IMR-90 (cell line): ENCODE results near the gene MAGI1. TPM values are rescaled to one million over a fixed set of nuclear protein-coding genes. Genes with fewer than 3 reads are reported as not detected.

Experiments
- ATAC-seq: fragments of 200-7000 bp; cut with Tn5 transposase; 2 replicates; pipeline ENCODE4 v1.9.1; 2020; ENCODE audit warnings: low read depth, mild to moderate bottlenecking, moderate library complexity
- BruUV-seq: library from RNA; stranded (reverse); fragments of 400-500 nt; replicated peaks from 2 replicates; lab custom pipeline; 2021; lab: Mats Ljungman, UMichigan
- CTCF ChIA-PET: fragments of 300-600 bp; formaldehyde crosslinking; extraction: SDS; loops from one replicate; lab custom pipeline; 2021; ENCODE audit warnings: antibody characterized with exemption; lab: Yijun Ruan, JAX
- POLR2A ChIA-PET: fragments of 300-600 bp; sonication (Branson Sonifier 250); formaldehyde crosslinking; loops from one replicate; lab custom pipeline; 2022; ENCODE audit warnings: antibody characterized with exemption; ENCODE audit not compliant: unreplicated experiment; lab: Charles Lee
- DNase-seq: peaks from one replicate; pipeline ENCODE4 v3.0.0; 2013
- H2AFZ ChIP-seq: replicated peaks from 2 replicates; pipeline ENCODE3; 2013; ENCODE audit warnings: low read length, mild to moderate bottlenecking; ENCODE audit not compliant: poor library complexity
- H2AK5ac ChIP-seq: 2 replicates; pipeline ENCODE4 v1.6.1; 2013; ENCODE audit warnings: low read depth, low read length, inconsistent platforms
- H2AK9ac ChIP-seq: replicated peaks from 2 replicates; pipeline ENCODE3; 2013; ENCODE audit warnings: mild to moderate bottlenecking, low read depth, low read length, moderate library complexity; ENCODE audit not compliant: poor library complexity
- H2BK120ac ChIP-seq: 2 replicates; pipeline ENCODE4 v1.6.1; 2013; ENCODE audit warnings: low read depth, low read length, inconsistent platforms
- H2BK15ac ChIP-seq: 3 replicates; pipeline ENCODE4 v1.6.1; 2013; ENCODE audit warnings: low read depth, low read length, inconsistent platforms
- H2BK20ac ChIP-seq: 2 replicates; pipeline ENCODE4 v1.6.1; 2013; ENCODE audit warnings: low read depth, mild to moderate bottlenecking, inconsistent platforms, low read length, moderate library complexity
- H2BK5ac ChIP-seq: 2 replicates; pipeline ENCODE4 v1.6.1; 2013; ENCODE audit warnings: mild to moderate bottlenecking, low read depth, low read length, inconsistent platforms; ENCODE audit not compliant: poor library complexity, severe bottlenecking
- H3K14ac ChIP-seq: replicated peaks from 2 replicates; pipeline ENCODE4 v1.6.1; 2013; ENCODE audit warnings: low read depth, low read length, inconsistent platforms
- H3K18ac ChIP-seq: 2 replicates; pipeline ENCODE4 v1.6.1; 2013; ENCODE audit warnings: low read depth, low read length, control low read depth
- H3K23ac ChIP-seq: 2 replicates; pipeline ENCODE4 v1.6.1; 2013; ENCODE audit warnings: low read depth, low read length, inconsistent platforms
- H3K27ac ChIP-seq: 2 replicates; pipeline ENCODE4 v1.5.1; 2013; ENCODE audit warnings: mild to moderate bottlenecking, control low read depth, low read length; ENCODE audit not compliant: insufficient read depth
- H3K27me3 ChIP-seq: 2 replicates; pipeline ENCODE4 v1.6.1; 2013; ENCODE audit warnings: low read length; ENCODE audit not compliant: control insufficient read depth, insufficient read depth
- H3K36me3 ChIP-seq: 2 replicates; pipeline ENCODE4 v1.6.1; 2013; ENCODE audit warnings: low read length, mixed read lengths; ENCODE audit not compliant: control insufficient read depth, insufficient read depth
- H3K4ac ChIP-seq: 2 replicates; pipeline ENCODE4 v1.6.1; 2013; ENCODE audit warnings: low read depth, low read length, inconsistent platforms
- H3K4me1 ChIP-seq: 2 replicates; pipeline ENCODE4 v1.6.1; 2013; ENCODE audit warnings: low read length, mixed read lengths; ENCODE audit not compliant: control insufficient read depth, insufficient read depth
- H3K4me2 ChIP-seq: 2 replicates; pipeline ENCODE4 v1.6.1; 2013; ENCODE audit warnings: low read depth, mild to moderate bottlenecking, control low read depth, low read length, moderate library complexity
- H3K4me3 ChIP-seq: 2 replicates; pipeline ENCODE4 v1.5.1; 2013; ENCODE audit warnings: low read depth, mild to moderate bottlenecking, control low read depth, low read length, moderate library complexity; ENCODE audit not compliant: insufficient read depth
- H3K56ac ChIP-seq: 2 replicates; pipeline ENCODE4 v1.6.1; 2013; ENCODE audit warnings: low read length, inconsistent platforms; ENCODE audit not compliant: insufficient read depth; ENCODE audit errors: extremely low read depth
- H3K79me1 ChIP-seq, 2 experiments: 2 replicates each; pipeline ENCODE4 v1.6.1; 2013; ENCODE audit warnings: low read length in 2 of 2, inconsistent platforms in 1 of 2, low read depth in 1 of 2
- H3K9ac ChIP-seq: 2 replicates; pipeline ENCODE4 v1.6.1; 2013; ENCODE audit warnings: low read depth, low read length, control low read depth
- H3K9me1 ChIP-seq: 2 replicates; pipeline ENCODE4 v1.6.1; 2013; ENCODE audit warnings: low read length, inconsistent platforms; ENCODE audit not compliant: insufficient read depth
- H3K9me3 ChIP-seq: 2 replicates; pipeline ENCODE4 v1.6.1; 2013; ENCODE audit warnings: low read length; ENCODE audit not compliant: control insufficient read depth, insufficient read depth
- H4K20me1 ChIP-seq: 2 replicates; pipeline ENCODE4 v1.6.1; 2013; ENCODE audit warnings: low read length, inconsistent platforms; ENCODE audit not compliant: insufficient read depth
- H4K5ac ChIP-seq: 2 replicates; pipeline ENCODE4 v1.6.1; 2013; ENCODE audit warnings: mild to moderate bottlenecking, low read depth, low read length, control low read depth
- H4K8ac ChIP-seq, 2 experiments: 2 replicates each; pipeline ENCODE4 v1.6.1; 2013; ENCODE audit warnings: low read depth in 2 of 2, low read length in 2 of 2, control low read depth in 1 of 2, inconsistent platforms in 1 of 2
- H4K91ac ChIP-seq: 2 replicates; pipeline ENCODE4 v1.6.1; 2013; ENCODE audit warnings: low read depth, low read length, inconsistent platforms; ENCODE audit not compliant: insufficient read depth
- BHLHE40 ChIP-seq: fragments of 150-350 bp; IDR thresholded peaks from 2 replicates; pipeline ENCODE4 v1.6.1; 2016; ENCODE audit warnings: mild to moderate bottlenecking, low read depth, low read length
- CEBPB ChIP-seq: IDR thresholded peaks from 2 replicates; pipeline ENCODE4 v1.6.1; 2012; ENCODE audit warnings: low read depth, low read length, improper control_type of control experiment
- CHD1 ChIP-seq: IDR thresholded peaks from 2 replicates; pipeline ENCODE4 v1.6.1; 2012; ENCODE audit warnings: low read depth, low read length, improper control_type of control experiment
- CTCF ChIP-seq: conservative IDR thresholded peaks from 2 replicates; pipeline ENCODE4 v1.5.1; 2012; ENCODE audit warnings: mild to moderate bottlenecking, low read depth, low read length, improper control_type of control experiment
- ELK1 ChIP-seq: fragments of 150-350 bp; IDR thresholded peaks from 2 replicates; pipeline ENCODE4 v1.6.1; 2016; ENCODE audit warnings: low read depth, mild to moderate bottlenecking, low read length, moderate library complexity, borderline replicate concordance
- FOS ChIP-seq: fragments of 150-350 bp; IDR thresholded peaks from 2 replicates; pipeline ENCODE4 v1.6.1; 2016; ENCODE audit warnings: low read depth, low read length
- MAFK ChIP-seq: IDR thresholded peaks from 2 replicates; pipeline ENCODE4 v1.6.1; 2012; ENCODE audit warnings: low read depth, low read length, improper control_type of control experiment
- MAZ ChIP-seq: IDR thresholded peaks from 2 replicates; pipeline ENCODE4 v1.6.1; 2012; ENCODE audit warnings: low read depth, mild to moderate bottlenecking, low read length, improper control_type of control experiment, moderate library complexity, borderline replicate concordance
- MXI1 ChIP-seq: IDR thresholded peaks from 2 replicates; pipeline ENCODE4 v1.6.1; 2012; ENCODE audit warnings: low read depth, mild to moderate bottlenecking, low read length, moderate library complexity, borderline replicate concordance
- NFE2L2 ChIP-seq: fragments of 150-350 bp; IDR thresholded peaks from 2 replicates; pipeline ENCODE4 v1.6.1; 2016; ENCODE audit warnings: low read depth, mild to moderate bottlenecking, low read length
- RCOR1 ChIP-seq: IDR thresholded peaks from 2 replicates; pipeline ENCODE4 v1.6.1; 2012; ENCODE audit warnings: mild to moderate bottlenecking, low read length, improper control_type of control experiment; ENCODE audit not compliant: insufficient replicate concordance
- RFX5 ChIP-seq: IDR thresholded peaks from 2 replicates; pipeline ENCODE4 v1.8.0; 2012; ENCODE audit warnings: low read depth, mild to moderate bottlenecking, low read length, moderate library complexity
- SMC3 ChIP-seq: fragments of 150-350 bp; IDR thresholded peaks from 2 replicates; pipeline ENCODE4 v1.6.1; 2016; ENCODE audit warnings: low read depth, mild to moderate bottlenecking, antibody characterized with exemption, low read length, moderate library complexity
- USF2 ChIP-seq: fragments of 150-350 bp; IDR thresholded peaks from 2 replicates; pipeline ENCODE4 v1.6.1; 2017; ENCODE audit warnings: mild to moderate bottlenecking, antibody characterized with exemption, low read length, low read depth
- WGBS, 2 experiments: methylation state at CpG; one replicate each; pipeline versions ENCODE4 v1.1.5 to v1.1.7; 2013; ENCODE audit warnings: missing lambda C conversion rate in 2 of 2; ENCODE audit not compliant: insufficient read length in 1 of 2; ENCODE audit errors: extremely low coverage in 2 of 2; 5-methylcytosine and 5-hydroxymethylcytosine counted together
- dilution Hi-C: fragments of 300-500 bp; cut with HindIII; formaldehyde crosslinking; loops from one replicate; pipeline ENCODE4 v1.14.3; 2018; ENCODE audit warnings: low sequenced_read_pairs; ENCODE audit not compliant: unreplicated experiment
- in situ Hi-C: fragments of 300-500 bp; cut with MboI; formaldehyde crosslinking; loops from 3 replicates; pipeline ENCODE4 v1.14.3; 2019; ENCODE audit warnings: low sequenced_read_pairs, inconsistent platforms, mixed read lengths
- intact Hi-C: fragments of 100-400 bp; cut with micrococcal nuclease; formaldehyde crosslinking; loops from 2 replicates; pipeline ENCODE4 v1.10.0; 2022
- polyA plus RNA-seq, 3 experiments: library from polyadenylated mRNA; depleted of rRNA; stranded (reverse); fragments of >200 nt; gene quantifications; 2 replicates each; pipeline ENCODE4 v1.2.3, GENCODE V29; 2012; ENCODE audit warnings: low replicate concordance in 1 of 3
- total RNA-seq: library from RNA; depleted of rRNA; stranded (reverse); fragments of >200 nt; gene quantifications from 2 replicates; pipeline ENCODE4 v1.2.3, GENCODE V29; 2012

The MAGI1 gene
- total and polyA plus RNA-seq, 2 of the 4 experiments (the other 2 are of a cell fraction), result 14.5 to 24.2 TPM

DNA sequence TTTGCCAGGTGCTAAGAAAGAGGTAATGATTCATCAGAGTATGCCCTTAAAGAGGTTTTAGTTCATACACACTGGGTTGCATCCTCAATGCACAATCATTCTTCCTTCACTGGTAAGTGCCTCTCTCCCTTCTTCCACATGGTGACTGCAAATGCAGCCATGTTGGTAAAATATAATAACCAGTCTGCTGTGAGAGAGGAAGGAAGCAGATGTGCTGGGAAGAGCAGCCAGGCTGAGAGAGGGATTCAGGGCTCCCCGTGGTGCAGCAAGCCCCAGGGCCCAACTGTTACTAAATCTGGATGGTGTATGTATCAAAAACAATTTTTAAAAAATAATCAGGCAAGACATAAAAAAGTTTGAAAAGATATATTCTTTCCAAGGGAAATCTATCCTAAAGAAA lies 498.1 kb downstream of the MAGI1 start:
- H3K79me1 ChIP-seq, result peaks cover 18 to 40% of the 10 kb centered on the region in 2 experiments
- peaks cover 5% of the 10 kb centered on the region for H3K4me1 ChIP-seq
- H4K5ac ChIP-seq, result no peak overlapping the region
- intact Hi-C loops, result no loop called here
- no peak overlapping the region for H3K56ac ChIP-seq
- H3K9ac ChIP-seq, result no peak overlapping the region
- H3K9me1 ChIP-seq, result peaks cover 6% of the 10 kb centered on the region; the same call in 1 of the 2 replicates
- no peak for DNase-seq
- H4K20me1 ChIP-seq, result peaks cover 11% of the 10 kb centered on the region; the same call in 1 of the 2 replicates
- H4K91ac ChIP-seq, result no peak overlapping the region
- in situ Hi-C loops, result no loop called here
- H2AK5ac ChIP-seq, result no peak overlapping the region
- H3K14ac ChIP-seq, result no peak overlapping the region
- dilution Hi-C loops, result no loop called here
- no peak overlapping the region for H3K23ac ChIP-seq
- H2BK15ac ChIP-seq, result no peak overlapping the region
- H3K9me3 ChIP-seq, result no peaks in the 10 kb centered on the region
- no peak for ATAC-seq
- H2BK20ac ChIP-seq, result no peak overlapping the region
- H2BK5ac ChIP-seq, result no peak overlapping the region
- H2BK120ac ChIP-seq, result no peak overlapping the region
- H3K4me3 ChIP-seq, result no peak overlapping the region
- no CpG with 5 or more reads among the region's 1 CpG for WGBS, 2 experiments
- H3K27me3 ChIP-seq, result no peaks in the 10 kb centered on the region
- H2AFZ ChIP-seq, result no peak overlapping the region
- ChIA-PET CTCF (no interaction called here), POLR2A (no interaction called here)
- H3K18ac ChIP-seq, result 0 out of 2 replicates have a peak overlapping the region, but pooled peaks have one; percentile 47
- H3K36me3 ChIP-seq, result no peaks in the 10 kb centered on the region
- no peak for TF ChIP-seq USF2
- TF ChIP-seq MXI1, result no peak
- TF ChIP-seq RFX5, result no peak
- TF ChIP-seq CTCF, result no peak
- no peak for TF ChIP-seq RCOR1
- no peak for TF ChIP-seq CEBPB
- no peak for TF ChIP-seq MAZ
- TF ChIP-seq ELK1, result no peak
- no peak for TF ChIP-seq CHD1
- no peak for TF ChIP-seq NFE2L2
- no peak for TF ChIP-seq FOS
- no peak for TF ChIP-seq SMC3
- no peak for TF ChIP-seq MAFK
- no peak for TF ChIP-seq BHLHE40
- no peak overlapping the region for H3K4me2 ChIP-seq
- no peak overlapping the region for H2AK9ac ChIP-seq
- H3K4ac ChIP-seq, result no peak overlapping the region
- H3K27ac ChIP-seq, result no peak overlapping the region
- no peak overlapping the region for H4K8ac ChIP-seq
- no TSS peak for BruUV-seq
